OCI-LY1 (cell line): ENCODE measurements around the gene EIF4E3.

Experiments
- H2AFZ ChIP-seq: fragments of 200-600 bp; sonication (generic), shearing (Covaris generic); 2 replicates; pipeline ENCODE4 v1.6.0; 2014; ENCODE audit warnings: antibody characterized with exemption, mild to moderate bottlenecking, low read length
- H3F3A ChIP-seq: fragments of 200-600 bp; sonication (generic), shearing (Covaris generic); 2 replicates; pipeline ENCODE4 v1.6.0; 2014; ENCODE audit warnings: mild to moderate bottlenecking, antibody characterized with exemption, low read length, moderate library complexity; ENCODE audit not compliant: insufficient read depth
- H3K27ac ChIP-seq: fragments of 200-600 bp; sonication (generic); 2 replicates; pipeline ENCODE4 v1.5.1; 2014; ENCODE audit warnings: low read length, mixed run types, mild to moderate bottlenecking, low read depth; ENCODE audit not compliant: poor library complexity, severe bottlenecking
- H3K27me3 ChIP-seq: fragments of 200-600 bp; sonication (generic); 2 replicates; pipeline ENCODE4 v1.6.0; 2014; ENCODE audit warnings: antibody characterized with exemption, mild to moderate bottlenecking, low read length, moderate library complexity; ENCODE audit not compliant: insufficient read depth
- H3K36me3 ChIP-seq: fragments of 200-600 bp; sonication (generic); 2 replicates; pipeline ENCODE4 v1.6.1; 2014; ENCODE audit warnings: mild to moderate bottlenecking, antibody characterized with exemption, low read length, moderate library complexity, mixed read lengths; ENCODE audit not compliant: insufficient read depth
- H3K4me1 ChIP-seq: fragments of 200-600 bp; sonication (generic); 2 replicates; pipeline ENCODE4 v1.5.1; 2014; ENCODE audit warnings: mild to moderate bottlenecking, low read length, moderate library complexity; ENCODE audit not compliant: insufficient read depth, severe bottlenecking
- H3K4me2 ChIP-seq: fragments of 200-600 bp; sonication (generic), shearing (Covaris generic); 2 replicates; pipeline ENCODE4 v1.6.1; 2014; ENCODE audit warnings: low read length
- H3K4me3 ChIP-seq: fragments of 200-600 bp; sonication (generic); 2 replicates; pipeline ENCODE4 v1.5.1; 2014; ENCODE audit warnings: low read length, low read depth, mild to moderate bottlenecking, mixed read lengths; ENCODE audit not compliant: poor library complexity, severe bottlenecking
- H3K79me2 ChIP-seq: fragments of 200-600 bp; shearing (Covaris generic); 2 replicates; pipeline ENCODE4 v1.6.1; 2016; ENCODE audit warnings: mixed run types, low read length, mixed read lengths; ENCODE audit not compliant: insufficient read depth
- H3K9ac ChIP-seq: fragments of 200-600 bp; sonication (generic), shearing (Covaris generic); 2 replicates; pipeline ENCODE4 v1.6.1; 2014; ENCODE audit warnings: mild to moderate bottlenecking, low read length, mixed read lengths
- H3K9me2 ChIP-seq: fragments of 200-600 bp; sonication (generic), shearing (Covaris generic); 2 replicates; pipeline ENCODE4 v1.6.1; 2014; ENCODE audit warnings: low read depth, mild to moderate bottlenecking, low read length, mixed read lengths
- H3K9me3 ChIP-seq: fragments of 200-600 bp; shearing (Covaris generic); 2 replicates; pipeline ENCODE4 v1.6.1; 2014; ENCODE audit warnings: low read length, mixed read lengths
- H4K20me1 ChIP-seq: fragments of 200-600 bp; sonication (generic), shearing (Covaris generic); 2 replicates; pipeline ENCODE4 v1.6.0; 2016; ENCODE audit warnings: mild to moderate bottlenecking, low read length; ENCODE audit not compliant: insufficient read depth
- EZH2 ChIP-seq: fragments of 200-600 bp; sonication (generic), shearing (Covaris generic); IDR thresholded peaks from 2 replicates; pipeline ENCODE4 v1.8.0; 2017; ENCODE audit warnings: borderline replicate concordance, mixed run types, mild to moderate bottlenecking, antibody characterized with exemption, low read length, moderate library complexity, mixed read lengths
- TF ChIP-seq, protein P1 (sequence below): fragments of 200-600 bp; sonication (generic), shearing (Covaris generic); IDR thresholded peaks from 2 replicates; pipeline ENCODE4 v1.5.1; 2017; ENCODE audit warnings: mild to moderate bottlenecking, antibody characterized with exemption, low read length, moderate library complexity, mixed read lengths

Gene EIF4E3

DNA sequence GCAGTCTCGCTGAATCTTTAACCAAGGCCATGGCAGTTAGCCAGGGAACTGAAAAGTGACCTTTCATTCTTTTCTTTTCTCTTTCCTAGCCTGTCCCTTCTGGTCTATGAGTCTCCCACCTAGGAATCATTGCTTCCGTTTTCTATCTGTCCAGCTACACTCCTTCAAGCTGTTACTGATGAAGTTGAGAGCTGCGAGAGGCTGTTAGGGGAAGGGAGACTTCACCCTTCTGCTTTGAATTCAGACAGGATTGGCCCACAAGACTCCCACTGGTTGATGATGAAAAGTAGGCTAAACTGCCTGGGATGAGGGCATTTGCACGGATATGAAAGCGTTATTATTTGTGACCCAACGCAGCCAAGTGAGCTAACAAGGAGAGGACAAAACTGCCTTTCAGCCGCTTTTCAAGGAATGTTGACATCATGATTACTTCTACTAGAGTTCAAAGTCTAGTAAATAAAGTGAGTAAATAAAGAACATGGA is 30.2 kb downstream of the EIF4E3 start:
- no peak overlapping the region for H3K9ac ChIP-seq
- no peaks in the 10 kb centered on the region for H3K4me1 ChIP-seq
- no peaks in the 10 kb centered on the region for H3K36me3 ChIP-seq
- H3K79me2 ChIP-seq, result no peaks in the 10 kb centered on the region
- H4K20me1 ChIP-seq, result no peaks in the 10 kb centered on the region
- H3K4me3 ChIP-seq, result no peak overlapping the region
- no peak overlapping the region for H2AFZ ChIP-seq
- no peaks in the 10 kb centered on the region for H3K9me2 ChIP-seq
- H3K27ac ChIP-seq, result no peak overlapping the region
- TF ChIP-seq EZH2, result no peak
- TF ChIP-seq, protein P1, sequence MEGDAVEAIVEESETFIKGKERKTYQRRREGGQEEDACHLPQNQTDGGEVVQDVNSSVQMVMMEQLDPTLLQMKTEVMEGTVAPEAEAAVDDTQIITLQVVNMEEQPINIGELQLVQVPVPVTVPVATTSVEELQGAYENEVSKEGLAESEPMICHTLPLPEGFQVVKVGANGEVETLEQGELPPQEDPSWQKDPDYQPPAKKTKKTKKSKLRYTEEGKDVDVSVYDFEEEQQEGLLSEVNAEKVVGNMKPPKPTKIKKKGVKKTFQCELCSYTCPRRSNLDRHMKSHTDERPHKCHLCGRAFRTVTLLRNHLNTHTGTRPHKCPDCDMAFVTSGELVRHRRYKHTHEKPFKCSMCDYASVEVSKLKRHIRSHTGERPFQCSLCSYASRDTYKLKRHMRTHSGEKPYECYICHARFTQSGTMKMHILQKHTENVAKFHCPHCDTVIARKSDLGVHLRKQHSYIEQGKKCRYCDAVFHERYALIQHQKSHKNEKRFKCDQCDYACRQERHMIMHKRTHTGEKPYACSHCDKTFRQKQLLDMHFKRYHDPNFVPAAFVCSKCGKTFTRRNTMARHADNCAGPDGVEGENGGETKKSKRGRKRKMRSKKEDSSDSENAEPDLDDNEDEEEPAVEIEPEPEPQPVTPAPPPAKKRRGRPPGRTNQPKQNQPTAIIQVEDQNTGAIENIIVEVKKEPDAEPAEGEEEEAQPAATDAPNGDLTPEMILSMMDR, result no peak
- no peak overlapping the region for H3K4me2 ChIP-seq
- no peaks in the 10 kb centered on the region for H3K9me3 ChIP-seq
- no peaks in the 10 kb centered on the region for H3F3A ChIP-seq
- H3K27me3 ChIP-seq, result no peaks in the 10 kb centered on the region; the same call in 1 of the 2 replicates

DNA sequence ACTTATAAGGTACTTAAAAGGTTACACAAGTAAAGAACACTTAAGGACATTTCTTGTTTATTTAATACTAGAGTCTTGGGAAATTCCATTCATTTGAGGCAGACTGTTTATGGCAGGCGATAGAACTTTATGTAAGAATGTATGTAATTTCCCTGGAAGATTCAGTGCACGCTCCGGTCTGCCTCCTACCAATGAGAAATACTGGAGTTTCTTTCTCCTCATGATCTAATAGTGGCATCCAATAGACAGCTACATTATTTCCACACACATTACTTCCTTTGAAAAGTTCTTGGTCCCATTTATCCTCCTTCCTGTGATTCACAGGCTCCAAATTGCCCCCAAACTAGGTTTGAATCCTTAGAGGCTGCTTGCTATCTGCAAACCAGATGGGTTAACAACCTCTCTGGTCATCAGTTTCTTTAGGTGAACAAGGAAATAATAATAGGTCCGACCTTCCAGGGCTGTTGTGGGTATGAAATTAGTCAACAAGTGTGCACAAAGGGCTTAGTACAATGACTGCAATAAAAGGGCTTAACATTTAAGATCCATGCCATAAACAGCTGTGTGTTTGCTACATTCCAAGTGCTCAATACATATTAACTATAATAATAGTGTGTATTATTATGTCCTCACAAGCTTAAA is 30.7 kb downstream of the EIF4E3 start:
- Histone ChIP-seq H3K27ac (no peak overlapping the region), H3K4me2 (no peak overlapping the region)

DNA sequence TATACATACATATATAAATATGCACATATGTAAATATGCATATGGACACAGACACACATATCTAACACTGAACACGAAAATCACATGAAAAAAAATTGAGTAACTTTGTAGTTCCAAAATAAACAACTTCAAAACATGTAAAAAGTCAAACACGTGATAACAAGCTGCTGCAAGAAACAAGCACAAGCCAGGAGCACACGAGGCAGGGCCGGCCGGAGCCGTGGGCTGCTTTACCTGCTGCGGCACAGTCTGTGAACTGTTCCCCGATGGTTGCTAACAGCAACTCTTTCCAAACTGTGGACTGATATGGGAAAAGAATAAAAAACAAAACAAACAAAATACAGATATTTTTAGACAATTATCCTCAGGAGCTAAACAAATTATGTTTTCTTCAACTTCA is 31.6 kb downstream of the EIF4E3 start:
- Histone ChIP-seq H3K36me3 (no peaks in the 10 kb centered on the region), H3K27me3 (no peaks in the 10 kb centered on the region; the same call in 1 of the 2 replicates), H3K4me1 (no peaks in the 10 kb centered on the region), H2AFZ (no peak overlapping the region), H4K20me1 (no peaks in the 10 kb centered on the region), H3K79me2 (no peaks in the 10 kb centered on the region), H3F3A (no peaks in the 10 kb centered on the region), H3K27ac (no peak overlapping the region), H3K9ac (no peak overlapping the region), H3K9me2 (no peaks in the 10 kb centered on the region), H3K4me3 (no peak overlapping the region), H3K9me3 (no peaks in the 10 kb centered on the region), H3K4me2 (no peak overlapping the region)
- TF ChIP-seq, protein P1, result no peak
- no peak for TF ChIP-seq EZH2

More for the DNA sequence above, 30.7 kb downstream of the EIF4E3 start:
- no peaks in the 10 kb centered on the region for H3K36me3 ChIP-seq
- H3F3A ChIP-seq, result no peaks in the 10 kb centered on the region
- TF ChIP-seq, protein P1, result no peak
- no peak for TF ChIP-seq EZH2
- no peaks in the 10 kb centered on the region for H3K9me2 ChIP-seq
- no peak overlapping the region for H3K4me3 ChIP-seq
- H3K9me3 ChIP-seq, result no peaks in the 10 kb centered on the region
- no peaks in the 10 kb centered on the region; the same call in 1 of the 2 replicates for H3K27me3 ChIP-seq
- no peak overlapping the region for H3K9ac ChIP-seq
- no peaks in the 10 kb centered on the region for H3K79me2 ChIP-seq
- H4K20me1 ChIP-seq, result no peaks in the 10 kb centered on the region
- H3K4me1 ChIP-seq, result no peaks in the 10 kb centered on the region
- H2AFZ ChIP-seq, result no peak overlapping the region
